DMS79 treated with DMSO at 0.1 percent for 48 hours (cell line): Measurements from ENCODE around the gene EXOSC1.
"Not testable (repeated sequence)": the region's sequence is repeated elsewhere in the genome, so short reads cannot be mapped to it uniquely, and the experiment has no call there.

Experiments
- DNase-seq: peaks from one replicate; lab custom pipeline; 2025; lab: John Stamatoyannopoulos, UW

Gene EXOSC1

GRCh38 chr10:97408496-97408992 lies 37.3 kb downstream of the EXOSC1 start:
- no peak for DNase-seq

DNA sequence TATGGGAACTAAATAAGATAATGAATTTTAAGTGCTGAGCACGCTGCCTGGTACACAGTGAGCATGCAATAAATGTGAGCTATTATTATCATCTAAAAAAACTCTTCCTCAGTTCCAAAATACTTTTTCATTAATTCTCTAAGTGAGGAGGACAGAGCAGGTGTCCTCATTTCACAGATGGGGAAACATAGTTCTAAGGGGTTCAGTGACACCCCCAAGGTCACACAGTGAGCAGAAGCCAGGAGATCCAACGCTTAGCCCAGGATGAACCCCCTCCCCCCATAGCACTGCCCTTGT lies 37.9 kb downstream of the EXOSC1 start:
- no peak for DNase-seq

- DNase-seq = peak; percentile 54
These were observed 38.4 kb downstream of the EXOSC1 start for GRCh38 chr10:97407211-97407951.

- DNase-seq = not testable (repeated sequence)
These were observed 39.3 kb downstream of the EXOSC1 start for GRCh38 chr10:97406483-97406882.

DNA sequence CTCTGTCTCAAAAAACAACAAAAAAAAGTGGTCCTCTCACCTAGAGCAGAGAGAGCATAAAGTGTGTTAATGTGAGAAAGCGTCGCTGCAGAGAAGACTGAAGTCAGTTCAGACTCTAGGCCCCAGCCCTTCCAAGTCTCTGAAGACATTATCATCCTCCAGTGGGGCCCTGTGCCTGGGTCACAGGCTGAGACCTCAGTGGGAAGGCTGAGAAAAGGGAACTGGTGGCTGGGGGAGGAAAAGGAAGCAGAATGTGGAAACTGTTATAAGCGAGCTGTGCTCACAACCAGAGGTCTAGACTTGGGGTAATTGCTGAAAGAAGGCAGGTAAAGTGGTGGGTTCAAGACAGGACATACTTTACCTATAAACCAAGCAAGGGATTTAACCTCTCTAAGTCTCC lies 39.7 kb downstream of the EXOSC1 start:
- no peak for DNase-seq

DNA sequence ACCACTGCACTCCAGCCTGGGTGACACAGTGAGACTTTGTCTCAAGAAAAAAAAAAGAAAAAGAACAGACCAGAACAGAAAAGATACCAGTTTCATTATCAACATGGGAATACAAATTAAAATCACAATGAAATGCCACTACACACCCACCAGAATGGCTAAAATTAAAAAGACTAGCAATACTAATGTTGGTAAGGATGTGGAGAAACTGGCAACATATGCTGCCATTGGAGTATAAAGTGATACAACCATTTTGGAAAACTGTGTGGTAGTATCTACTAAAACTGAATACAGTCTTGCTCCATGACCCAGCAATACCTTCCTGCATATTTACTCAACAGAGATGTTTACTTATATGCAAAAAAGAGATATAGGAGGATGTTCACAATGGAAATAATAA lies 41.8 kb downstream of the EXOSC1 start:
- DNase-seq = no peak

GRCh38 chr10:97401455-97401919 lies 44.3 kb downstream of the EXOSC1 start:
- DNase-seq = no peak

GRCh38 chr10:97400665-97401454 lies 44.9 kb downstream of the EXOSC1 start, which contains the start of gene RRP12:
Gene RRP12 (minus strand): TSS chr10:97401340. CDS start chr10:97401231, 109 bp downstream.
- peak; percentile 66 for DNase-seq

DNA sequence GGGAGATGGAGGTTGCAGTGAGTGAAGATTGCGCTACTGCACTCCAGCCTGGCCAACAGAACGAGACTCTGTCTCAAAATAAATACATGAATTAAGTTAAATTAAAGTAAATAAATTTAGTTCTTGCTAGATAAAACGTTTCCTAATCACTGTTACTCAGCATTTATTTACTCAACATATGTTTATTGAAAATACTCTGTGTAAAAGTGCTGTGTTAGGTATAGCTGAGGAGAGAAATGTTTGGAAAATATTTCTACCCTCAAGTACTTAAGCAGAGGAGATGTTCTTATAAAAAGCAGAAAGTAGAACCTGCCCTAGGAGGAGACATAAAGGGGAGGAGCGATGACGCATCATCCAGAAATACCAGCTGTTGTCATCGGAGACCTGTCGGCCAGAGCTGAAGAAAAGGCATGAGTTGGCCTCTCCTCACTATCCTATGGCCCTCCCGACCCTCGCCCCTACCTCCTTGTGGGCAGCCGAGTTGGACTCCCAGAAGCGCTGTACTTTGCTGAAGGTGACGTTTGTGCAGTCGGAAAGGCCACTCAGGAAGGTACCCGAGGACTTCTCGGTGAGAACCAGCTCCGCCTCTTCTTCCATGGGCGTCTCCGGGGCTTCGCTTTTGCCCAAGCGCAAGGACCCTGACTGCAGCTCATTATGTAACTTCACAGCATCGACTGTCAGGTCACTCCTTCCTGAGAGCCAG lies 45.8 kb downstream of the EXOSC1 start:
- DNase-seq = no peak

- DNase-seq = no peak
These were observed 49.8 kb downstream of the EXOSC1 start for GRCh38 chr10:97396056-97396455.

- DNase-seq = no peak
These were observed 52.7 kb downstream of the EXOSC1 start for GRCh38 chr10:97393034-97393573.

- DNase-seq = no peak
These were observed 55.7 kb downstream of the EXOSC1 start for GRCh38 chr10:97390091-97390490.

DNA sequence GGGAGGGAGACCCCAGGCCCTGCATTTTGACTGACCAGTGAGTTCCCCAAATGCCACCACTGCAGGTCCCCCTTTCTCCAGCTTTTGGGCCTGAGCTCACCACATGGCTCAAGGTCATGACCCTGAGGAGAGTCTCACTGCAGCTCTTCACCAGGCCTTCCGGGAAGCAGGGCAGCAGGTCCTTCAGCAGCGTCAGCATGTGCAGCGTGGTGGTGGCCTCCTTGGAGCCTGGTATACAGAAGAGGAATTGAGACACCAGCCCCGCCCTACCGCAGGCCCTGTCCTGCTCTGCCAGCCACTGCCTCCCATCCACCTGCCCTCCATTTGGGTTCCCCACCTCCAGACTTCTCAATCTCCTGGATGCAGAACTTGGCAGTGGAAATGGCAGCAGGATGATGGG lies 57.7 kb downstream of the EXOSC1 start:
- DNase-seq = no peak
